ENCODE data around the gene ACTR1B.
A peak's percentile ranks its signal among the peaks of the same experiment; 100 is the strongest.
"Not testable (repeated sequence)": the region's sequence is repeated elsewhere in the genome, so short reads cannot be mapped to it uniquely, and the experiment has no call there.

ACTR1B gene

GRCh38 chr2:97663962-97664635 is at the start of gene ACTR1B:
Gene ACTR1B, minus strand, starts transcription at chr2:97664044. Its CDS starts 154 bp downstream, at chr2:97663890.
- DNase-seq (ENCODE audit: low read depth in 4 of 4, low spot score in 1 of 4) = peak; percentile 86 to 97 (median 96)

GRCh38 chr2:97712693-97713295 is 49.0 kb upstream of the ACTR1B start:
- DNase-seq (ENCODE audit: low read depth in 4 of 4, low spot score in 1 of 4) = peak in 2 of 4 experiments; percentile 25 to 40

- DNase-seq (ENCODE audit: low read depth in 4 of 4, low spot score in 1 of 4) = not testable (repeated sequence)
Measured at GRCh38 chr2:97712175-97712574, 48.3 kb upstream of the ACTR1B start.

GRCh38 chr2:97711394-97711711 is 47.5 kb upstream of the ACTR1B start:
- no peak for DNase-seq (ENCODE audit: low read depth in 4 of 4, low spot score in 1 of 4)

DNA sequence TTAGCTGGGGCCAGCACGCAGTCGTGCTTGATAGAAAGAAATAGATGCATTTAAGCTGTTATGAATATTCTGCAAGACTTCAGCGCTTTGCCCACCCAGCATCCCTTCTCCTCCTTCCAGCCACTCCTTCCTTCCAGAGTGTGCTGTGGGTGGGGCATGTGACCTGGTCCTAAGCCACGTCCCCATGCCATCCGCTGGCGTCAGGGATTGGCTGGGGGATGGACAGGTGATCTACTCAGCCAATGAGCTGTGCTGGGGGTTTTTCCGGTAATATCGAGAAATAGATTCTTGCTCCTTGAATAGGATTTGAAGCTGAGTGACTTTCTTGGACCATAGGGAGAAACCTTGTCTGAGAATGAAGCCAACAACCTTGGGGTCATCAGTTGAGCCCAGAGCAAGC is 44.8 kb upstream of the ACTR1B start:
- DNase-seq (ENCODE audit: low read depth in 4 of 4, low spot score in 1 of 4) = no peak

GRCh38 chr2:97708048-97708380 is 44.2 kb upstream of the ACTR1B start:
- DNase-seq (ENCODE audit: low read depth in 4 of 4, low spot score in 1 of 4) = no peak

- no peak for DNase-seq (ENCODE audit: low read depth in 4 of 4, low spot score in 1 of 4)
Measured at GRCh38 chr2:97707362-97708047, 43.7 kb upstream of the ACTR1B start.

- no peak for DNase-seq (ENCODE audit: low read depth in 4 of 4, low spot score in 1 of 4)
Measured at GRCh38 chr2:97706708-97707345, 43.0 kb upstream of the ACTR1B start.

DNA sequence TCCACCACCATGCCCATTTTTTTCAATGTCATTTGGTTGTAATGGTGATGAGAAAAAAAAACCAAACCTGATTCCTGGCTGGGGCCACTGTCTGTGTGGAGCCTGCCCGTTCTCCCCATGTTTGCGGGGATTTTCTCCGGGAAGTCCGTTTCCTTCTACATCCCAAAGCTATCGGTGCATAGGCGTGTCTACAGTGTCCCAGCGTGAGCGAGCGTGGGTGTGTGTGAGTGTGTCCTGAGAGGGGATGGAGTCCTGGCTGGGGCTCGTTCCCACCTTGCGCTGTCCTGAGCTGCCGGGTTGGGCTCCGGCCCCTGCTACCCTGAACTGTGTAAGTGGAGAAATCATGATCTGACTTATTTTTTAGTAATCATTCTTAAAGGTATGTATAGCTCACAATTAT is 42.3 kb upstream of the ACTR1B start:
- no peak for DNase-seq (ENCODE audit: low read depth in 4 of 4, low spot score in 1 of 4)

- no peak for DNase-seq (ENCODE audit: low read depth in 4 of 4, low spot score in 1 of 4)
Measured at GRCh38 chr2:97704989-97705388, 41.1 kb upstream of the ACTR1B start.

DNA sequence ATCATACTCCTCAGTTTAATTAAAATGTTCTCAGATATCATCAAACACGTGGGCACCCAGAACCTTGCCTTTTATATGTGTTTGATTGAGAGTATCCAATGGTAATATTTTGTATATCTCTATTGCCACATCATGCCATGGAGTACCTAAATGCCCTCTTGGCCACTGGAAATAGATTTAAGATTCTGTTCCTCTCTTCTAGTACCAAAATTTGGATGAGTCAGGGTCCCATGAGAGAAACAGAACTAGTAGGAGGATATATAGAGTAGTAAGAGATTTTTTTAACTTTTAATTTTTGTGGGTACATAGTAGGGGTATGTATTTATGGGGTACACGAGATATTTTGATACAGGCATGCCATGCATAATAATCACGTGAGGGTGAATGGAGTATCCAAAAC is 39.9 kb upstream of the ACTR1B start:
- DNase-seq (ENCODE audit: low read depth in 4 of 4, low spot score in 1 of 4) = no peak

- DNase-seq (ENCODE audit: low read depth in 4 of 4, low spot score in 1 of 4) = no peak
Measured at GRCh38 chr2:97702731-97703470, 39.1 kb upstream of the ACTR1B start.

- no peak for DNase-seq (ENCODE audit: low read depth in 4 of 4, low spot score in 1 of 4)
Measured at GRCh38 chr2:97701851-97702465, 38.1 kb upstream of the ACTR1B start.

DNA sequence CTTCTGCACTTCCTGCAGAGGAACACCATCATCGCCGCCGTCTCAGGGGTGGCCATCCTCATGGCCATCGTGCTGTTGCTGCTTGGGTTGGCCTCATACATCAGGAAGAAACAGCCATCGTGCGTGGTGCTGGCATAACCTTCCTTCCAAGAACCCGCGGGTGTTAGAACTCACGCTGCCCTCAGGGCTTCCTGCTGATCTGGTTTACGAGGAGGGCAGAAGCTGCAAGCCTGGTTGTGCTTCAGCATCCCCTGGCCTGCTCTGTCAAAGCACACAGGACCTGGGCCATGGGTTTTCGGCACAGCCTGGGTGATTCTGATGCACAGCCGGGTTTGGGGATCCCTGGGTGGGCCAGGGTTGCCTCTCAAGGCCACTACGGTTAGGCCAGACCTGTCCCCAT is 37.3 kb upstream of the ACTR1B start:
- DNase-seq (ENCODE audit: low read depth in 4 of 4, low spot score in 1 of 4) = no peak

DNA sequence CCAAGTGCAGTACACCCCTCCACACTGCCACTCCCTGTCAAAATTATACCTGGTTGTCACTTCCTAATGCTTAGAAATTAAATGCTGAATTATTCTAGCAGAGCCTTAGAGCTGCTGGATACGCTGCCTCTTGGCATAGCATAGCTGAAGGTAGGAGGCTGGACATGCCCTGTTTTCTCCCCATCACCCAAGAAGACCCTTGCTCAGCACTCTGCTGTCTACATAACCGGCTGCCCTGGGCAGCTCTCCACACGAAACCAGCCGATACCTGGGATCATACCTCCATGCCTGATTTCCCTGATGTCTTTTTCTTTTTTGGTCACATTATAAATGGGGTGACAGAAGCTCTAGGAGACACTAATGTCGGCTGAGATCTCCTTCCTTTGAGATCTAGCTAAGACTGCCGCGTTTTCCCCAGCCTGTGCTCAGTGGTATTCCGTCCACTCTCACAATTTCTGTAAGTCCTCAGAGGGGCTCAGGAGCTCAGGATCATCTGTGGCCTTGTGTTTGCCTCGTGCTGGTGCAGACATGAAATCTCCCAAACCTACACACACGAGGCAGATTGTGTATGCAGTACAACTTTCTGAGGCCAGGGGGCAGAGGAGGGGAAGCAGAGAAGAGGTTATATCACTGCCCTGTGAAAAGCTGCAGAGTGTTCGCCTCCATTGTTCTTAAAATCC is 36.1 kb upstream of the ACTR1B start:
- DNase-seq (ENCODE audit: low read depth in 4 of 4, low spot score in 1 of 4) = peak in 2 of 4 experiments; percentile 42 to 46

GRCh38 chr2:97698530-97698929 is 34.7 kb upstream of the ACTR1B start:
- no peak for DNase-seq (ENCODE audit: low read depth in 4 of 4, low spot score in 1 of 4)

DNA sequence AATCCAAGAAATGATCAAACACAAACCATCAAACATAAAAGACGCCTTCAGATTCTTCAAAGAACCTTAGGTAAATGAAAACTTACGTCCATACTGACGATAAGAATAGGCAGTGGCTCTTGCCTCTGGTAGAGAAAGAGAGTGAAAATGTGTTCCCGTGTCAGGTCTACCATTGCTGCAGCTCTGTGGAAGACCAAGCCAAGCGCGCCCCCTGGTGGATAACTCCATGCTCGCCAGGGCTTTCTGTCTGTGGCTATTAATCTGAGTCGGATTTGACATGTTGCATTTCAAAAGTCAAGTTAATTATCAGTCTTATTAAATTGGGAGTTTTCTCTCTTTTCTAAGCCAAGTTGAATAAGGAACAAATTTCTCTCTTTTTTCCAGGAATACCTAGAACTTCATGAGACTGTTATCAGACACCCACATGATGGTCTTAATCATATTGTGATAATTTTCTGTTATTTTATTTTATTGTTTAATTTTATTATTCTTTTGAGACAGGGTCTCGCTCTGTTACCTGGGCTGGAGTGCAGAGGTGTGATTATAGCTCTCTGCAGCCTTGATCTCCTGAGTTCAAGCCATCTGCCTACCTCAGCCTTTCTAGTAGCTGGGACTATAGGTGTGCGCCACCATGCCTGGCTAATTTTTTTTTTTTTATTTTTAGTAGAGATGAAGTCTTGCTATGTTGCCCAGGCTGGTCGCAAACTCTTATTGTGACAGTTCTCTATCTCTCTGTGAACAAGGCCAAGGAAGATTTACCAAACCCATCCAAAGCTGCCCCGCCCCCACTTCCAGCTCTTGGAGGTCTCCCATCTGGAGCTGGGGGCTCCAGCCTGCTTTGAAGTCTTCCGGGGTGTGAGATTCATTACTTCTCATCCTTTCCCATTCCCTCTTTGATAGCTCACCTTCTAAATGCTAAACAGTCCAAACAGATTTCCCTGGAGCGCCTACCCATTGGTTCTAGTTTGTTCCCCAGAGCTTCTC is 33.7 kb upstream of the ACTR1B start:
- DNase-seq (ENCODE audit: low read depth in 4 of 4, low spot score in 1 of 4) = peak; percentile 87 to 97 (median 92)

DNA sequence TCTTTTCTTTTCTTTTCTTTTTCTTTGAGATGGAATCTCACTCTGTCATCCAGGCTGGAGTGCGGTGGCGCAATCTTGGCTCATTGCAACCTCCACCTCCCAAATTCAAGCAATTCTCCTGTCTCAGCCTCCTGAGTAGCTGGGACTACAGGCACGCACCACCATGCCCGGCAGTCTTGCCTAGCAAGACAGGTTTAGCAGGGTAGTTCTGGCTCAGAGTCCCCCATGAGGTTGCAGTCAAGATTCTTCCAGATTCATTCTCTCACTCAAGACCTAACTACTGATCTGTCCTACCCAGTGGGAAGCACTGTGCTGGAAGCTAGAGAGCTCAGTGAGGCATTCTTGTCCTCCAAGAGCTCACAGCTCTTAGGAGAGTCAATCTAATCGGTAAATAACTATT is 31.9 kb upstream of the ACTR1B start:
- DNase-seq (ENCODE audit: low read depth in 4 of 4, low spot score in 1 of 4) = no peak

DNA sequence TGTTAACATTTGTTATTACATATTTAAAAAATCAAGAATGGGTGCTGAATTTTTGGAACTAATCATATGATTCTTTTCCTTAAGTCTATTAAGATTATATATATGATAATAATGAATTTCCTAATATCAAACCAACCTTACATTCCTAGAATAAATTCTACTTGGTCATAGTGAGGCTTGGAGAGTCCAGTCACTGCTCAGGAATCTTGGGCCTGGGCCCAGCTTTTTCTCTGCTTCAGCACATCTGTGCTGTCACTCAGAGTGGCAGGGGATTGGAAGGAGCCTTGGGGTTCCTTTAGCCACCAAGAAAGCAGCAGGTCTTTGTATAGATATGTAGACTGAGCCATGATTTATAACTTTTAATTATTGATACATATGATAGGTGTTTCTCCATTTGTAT is 29.6 kb upstream of the ACTR1B start:
- no peak for DNase-seq (ENCODE audit: low read depth in 4 of 4, low spot score in 1 of 4)
